ENCODE data around the gene ATG7. TPM values are rescaled to one million over a fixed set of nuclear protein-coding genes. Genes with fewer than 3 reads are reported as not detected.
"Not testable (repeated sequence)": the region's sequence is repeated elsewhere in the genome, so short reads cannot be mapped to it uniquely, and the experiment has no call there.

Gene ATG7
- total RNA-seq, 2 experiments from 2014 or later = 31.0 to 33.1 TPM

GRCh38 chr3:11435440-11436165 is 163.4 kb downstream of the ATG7 start:
- ChIA-PET CTCF (no interaction called here), POLR2A (no interaction called here)
- no peak for ATAC-seq
- no peak for TF ChIP-seq CTCF (IDR thresholded peaks at IDR 0.05)
- Mint-ChIP-seq H3K4me1 (ENCODE audit: low read depth) (no peaks in the 10 kb centered on the region), H3K9me3 (no peaks in the 10 kb centered on the region), H3K36me3 (ENCODE audit: low read depth) (peaks cover 7% of the 10 kb centered on the region), H3K27ac (no peak overlapping the region), H3K4me3 (no peak overlapping the region), H3K27me3 (no peaks in the 10 kb centered on the region)
- DNase-seq = no peak
- intact Hi-C loops (cut with micrococcal nuclease) = no loop called here

- no peaks in the 10 kb centered on the region for H3K4me1 Mint-ChIP-seq (ENCODE audit: low read depth)
- no peaks in the 10 kb centered on the region for H3K9me3 Mint-ChIP-seq
- no peak overlapping the region for H3K27ac Mint-ChIP-seq
- intact Hi-C loops (cut with micrococcal nuclease) = no loop called here
- DNase-seq (no peak), ATAC-seq (no peak)
- H3K36me3 Mint-ChIP-seq (ENCODE audit: low read depth) = peaks cover 7% of the 10 kb centered on the region
- H3K4me3 Mint-ChIP-seq = no peak overlapping the region
- ChIA-PET CTCF (no interaction called here), POLR2A (no interaction called here)
- no peaks in the 10 kb centered on the region for H3K27me3 Mint-ChIP-seq
- no peak for TF ChIP-seq CTCF (IDR thresholded peaks at IDR 0.05)
These were observed 164.6 kb downstream of the ATG7 start for GRCh38 chr3:11436775-11437174.

- H3K9me3 Mint-ChIP-seq = no peaks in the 10 kb centered on the region
- H3K4me3 Mint-ChIP-seq = no peak overlapping the region
- H3K27ac Mint-ChIP-seq = no peak overlapping the region
- no peaks in the 10 kb centered on the region for H3K27me3 Mint-ChIP-seq
- H3K4me1 Mint-ChIP-seq (ENCODE audit: low read depth) = no peaks in the 10 kb centered on the region
- H3K36me3 Mint-ChIP-seq (ENCODE audit: low read depth) = peaks cover 7% of the 10 kb centered on the region
- no peak for TF ChIP-seq CTCF (IDR thresholded peaks at IDR 0.05)
- ATAC-seq (no peak), DNase-seq (no peak)
- ChIA-PET POLR2A (no interaction called here), CTCF (interaction anchor here (0.6 kb wide), 1 partner anchor 203 kb away, joined by 3 read pairs; no protein-coding TSS in a partner anchor)
- intact Hi-C loops (cut with micrococcal nuclease) = no loop called here
These were observed 165.3 kb downstream of the ATG7 start for GRCh38 chr3:11437506-11437905.

- TF ChIP-seq CTCF (IDR thresholded peaks at IDR 0.05) = no peak
- DNase-seq = no peak
- intact Hi-C loops (cut with micrococcal nuclease) = no loop called here
- H3K4me3 Mint-ChIP-seq = no peak overlapping the region
- CTCF ChIA-PET = no interaction called here
- H3K27me3 Mint-ChIP-seq = no peaks in the 10 kb centered on the region
- H3K27ac Mint-ChIP-seq = no peak overlapping the region
- no peak for ATAC-seq
- H3K9me3 Mint-ChIP-seq = no peaks in the 10 kb centered on the region
- H3K36me3 Mint-ChIP-seq (ENCODE audit: low read depth) = peaks cover 11% of the 10 kb centered on the region
- H3K4me1 Mint-ChIP-seq (ENCODE audit: low read depth) = no peaks in the 10 kb centered on the region
- POLR2A ChIA-PET = no interaction called here
These were observed 166.4 kb downstream of the ATG7 start for GRCh38 chr3:11438646-11439045.

- DNase-seq; H3K9me3 Mint-ChIP-seq; intact Hi-C loops (cut with micrococcal nuclease); CTCF ChIA-PET; H3K4me3 Mint-ChIP-seq; POLR2A ChIA-PET; H3K27ac Mint-ChIP-seq; ATAC-seq; H3K27me3 Mint-ChIP-seq; H3K4me1 Mint-ChIP-seq (ENCODE audit: low read depth): not testable (repeated sequence)
- peaks cover 21% of the 10 kb centered on the region for H3K36me3 Mint-ChIP-seq (ENCODE audit: low read depth)
These were observed 169.1 kb downstream of the ATG7 start for GRCh38 chr3:11441346-11441745.
